Panc1 (cell line): ENCODE data around the gene SPATA1. TPM values are rescaled to one million over a fixed set of nuclear protein-coding genes. Genes with fewer than 3 reads are reported as not detected.

Experiments used
- ATAC-seq: fragments of 200-7000 bp; cut with Tn5 transposase; 2 replicates; pipeline ENCODE4 v1.9.1; 2020; ENCODE audit warnings: mild to moderate bottlenecking, moderate library complexity
- BruUV-seq: library from RNA; stranded (reverse); fragments of 400-500 nt; replicated peaks from 2 replicates; lab custom pipeline; 2021; lab: Mats Ljungman, UMichigan
- CTCF ChIA-PET: fragments of 300-600 bp; sonication (Branson Sonifier 250); formaldehyde crosslinking; loops from one replicate; lab custom pipeline; 2022; ENCODE audit warnings: antibody characterized with exemption; lab: Charles Lee
- POLR2A ChIA-PET: fragments of 300-600 bp; sonication (Branson Sonifier 250); formaldehyde crosslinking; loops from one replicate; lab custom pipeline; 2022; ENCODE audit warnings: antibody characterized with exemption; lab: Charles Lee
- DNase-seq: peaks from one replicate; pipeline ENCODE4 v3.0.0-alpha.2; 2010; ENCODE audit warnings: low read depth, low spot score
- H3K27ac ChIP-seq: 2 replicates; pipeline ENCODE4 v1.5.1; 2011; ENCODE audit warnings: mild to moderate bottlenecking, low read length, inconsistent platforms
- H3K27me3 ChIP-seq: fragments of 200-500 bp; sonication (Bioruptor generic); 2 replicates; pipeline ENCODE4 v1.6.0; 2014; ENCODE audit warnings: low read length, inconsistent platforms; ENCODE audit not compliant: control insufficient read depth, insufficient read depth
- H3K36me3 ChIP-seq: fragments of 200-500 bp; sonication (Bioruptor generic); 2 replicates; pipeline ENCODE4 v1.5.1; 2014; ENCODE audit warnings: inconsistent platforms, mild to moderate bottlenecking, low read length, moderate library complexity; ENCODE audit not compliant: control insufficient read depth, insufficient read depth
- H3K4me1 ChIP-seq: 2 replicates; pipeline ENCODE4 v1.5.1; 2011; ENCODE audit warnings: inconsistent platforms, mild to moderate bottlenecking, low read length, moderate library complexity; ENCODE audit not compliant: control insufficient read depth, insufficient read depth
- H3K4me3 ChIP-seq, 2 experiments: 2 replicates each; pipeline ENCODE4 v1.5.1; 2011 to 2012; ENCODE audit warnings: low read depth in 2 of 2, low read length in 2 of 2, mild to moderate bottlenecking in 2 of 2, inconsistent platforms in 1 of 2, moderate library complexity in 1 of 2
- H3K9me3 ChIP-seq: fragments of 200-500 bp; sonication (Bioruptor generic); 2 replicates; pipeline ENCODE4 v1.5.1; 2014; ENCODE audit warnings: low read depth, mild to moderate bottlenecking, inconsistent platforms, low read length, moderate library complexity; ENCODE audit not compliant: control insufficient read depth, insufficient read depth
- CTCF ChIP-seq: fragments of 450-650 bp; IDR thresholded peaks from 2 replicates; pipeline ENCODE4 v1.5.1; 2017; ENCODE audit warnings: mild to moderate bottlenecking
- POLR2AphosphoS5 ChIP-seq: IDR thresholded peaks from 2 replicates; pipeline ENCODE4 v1.6.1; 2012; ENCODE audit warnings: mild to moderate bottlenecking, low read depth, low read length, moderate library complexity
- REST ChIP-seq, 2 experiments: IDR thresholded peaks; 2 replicates each; pipeline ENCODE4 v1.6.1; 2011 to 2012; ENCODE audit warnings: low read depth in 2 of 2, control low read depth in 1 of 2, low read length in 1 of 2, mild to moderate bottlenecking in 1 of 2, moderate library complexity in 1 of 2; ENCODE audit not compliant: insufficient read depth in 1 of 2
- SIN3A ChIP-seq: IDR thresholded peaks from 2 replicates; pipeline ENCODE4 v1.6.1; 2012; ENCODE audit warnings: low read depth, mild to moderate bottlenecking, low read length, moderate library complexity, borderline replicate concordance; ENCODE audit not compliant: insufficient read depth
- TCF7L2 ChIP-seq: IDR thresholded peaks from 2 replicates; pipeline ENCODE4 v1.6.1; 2011; ENCODE audit warnings: mild to moderate bottlenecking, low read depth, low read length, inconsistent platforms
- in situ Hi-C: cut with HindIII; loops from 2 replicates; pipeline ENCODE4 v1.10.0; 2016; ENCODE audit warnings: low sequenced_read_pairs, low pct_unique_long_range_greater_than_20kb
- intact Hi-C: fragments of 100-400 bp; cut with micrococcal nuclease; formaldehyde crosslinking; loops from one replicate; pipeline ENCODE4 v1.10.0; 2022; ENCODE audit not compliant: unreplicated experiment
- total RNA-seq: library from RNA; stranded (reverse); gene quantifications from one replicate; pipeline ENCODE4 v1.2.1, GENCODE V29; 2021; ENCODE audit not compliant: unreplicated experiment

Gene SPATA1
- total RNA-seq, 1 experiment from 2014 or later = 5.0 TPM

- Histone ChIP-seq H3K9me3 (no peaks in the 10 kb centered on the region), H3K27ac (no peak overlapping the region; the same call in 1 of the 2 replicates), H3K36me3 (no peaks in the 10 kb centered on the region), H3K4me1 (peaks cover 17% of the 10 kb centered on the region), H3K27me3 (no peaks in the 10 kb centered on the region), H3K4me3 (no peak overlapping the region)
- peak; percentile 17 for DNase-seq
- peak; percentile 61; the same call in 1 of the 2 replicates for ATAC-seq
- in situ Hi-C loops = no loop called here
- no TSS peak for BruUV-seq
- intact Hi-C loops = loop anchor here (1.0 kb wide), 1 partner anchor 99 kb away; no protein-coding TSS in a partner anchor
- TF ChIP-seq CTCF (peak; percentile 83), POLR2AphosphoS5 (no peak), TCF7L2 (no peak), SIN3A (no peak), REST (IDR thresholded peaks at IDR 0.05; ENCODE audit: insufficient read depth in 1 of 2, low read depth in 2 of 2, low read length in 1 of 2) (no peak)
- ChIA-PET CTCF (interaction anchor here (0.6 kb wide), 1 partner anchor 80 kb away, joined by 3 read pairs; no protein-coding TSS in a partner anchor), POLR2A (interaction anchor here (0.6 kb wide), 1 partner anchor 295 kb away, joined by 3 read pairs; no protein-coding TSS in a partner anchor)
Observed at GRCh38 chr1:84541679-84542078, 35.5 kb downstream of the SPATA1 start.

GRCh38 chr1:84550826-84551225 is 44.6 kb downstream of the SPATA1 start:
- CTCF ChIA-PET = no interaction called here

More at GRCh38 chr1:84550826-84551225, 44.6 kb downstream of the SPATA1 start:
- Histone ChIP-seq H3K27ac (no peak overlapping the region), H3K4me3 (no peak overlapping the region), H3K9me3 (no peaks in the 10 kb centered on the region), H3K36me3 (peaks cover 8% of the 10 kb centered on the region; the same call in 1 of the 2 replicates), H3K4me1 (no peaks in the 10 kb centered on the region; the same call in 1 of the 2 replicates), H3K27me3 (no peaks in the 10 kb centered on the region)
- no peak for ATAC-seq
- no TSS peak for BruUV-seq
- TF ChIP-seq SIN3A (no peak), CTCF (no peak), POLR2AphosphoS5 (no peak), REST (IDR thresholded peaks at IDR 0.05; ENCODE audit: insufficient read depth in 1 of 2, low read depth in 2 of 2, low read length in 1 of 2) (no peak), TCF7L2 (no peak)
- intact Hi-C loops = no loop called here
- in situ Hi-C loops = no loop called here
- no peak for DNase-seq
- POLR2A ChIA-PET = no interaction called here
